LNCaP clone FGC (cell line): ENCODE data around the gene DENND10.
"Not testable (repeated sequence)": the region's sequence is repeated elsewhere in the genome, so short reads cannot be mapped to it uniquely, and the experiment has no call there.

ENCODE experiments used
- DNase-seq: peaks from one replicate; pipeline ENCODE4 v3.0.0-alpha.2; 2011; ENCODE audit warnings: low read depth
- H3K4me3 ChIP-seq: 2 replicates; pipeline ENCODE4 v1.5.1; 2011; ENCODE audit warnings: mild to moderate bottlenecking, low read depth, low read length, control low read depth
- CTCF ChIP-seq: IDR thresholded peaks from 2 replicates; pipeline ENCODE4 v1.5.1; 2012; ENCODE audit warnings: mild to moderate bottlenecking; ENCODE audit not compliant: control insufficient read depth, insufficient read depth; ENCODE audit errors: extremely low read depth

The DENND10 gene

GRCh38 chr10:119143657-119144056 is 39.7 kb downstream of the DENND10 start:
- no peak for TF ChIP-seq CTCF
- H3K4me3 ChIP-seq: no peak overlapping the region
- DNase-seq: no peak

- no peak for DNase-seq
- TF ChIP-seq CTCF: no peak
- H3K4me3 ChIP-seq: no peak overlapping the region
Measured at GRCh38 chr10:119149157-119149556, 45.2 kb downstream of the DENND10 start.

- TF ChIP-seq CTCF: peak; percentile 3; the same call in 1 of the 2 replicates
- no peak for DNase-seq
- no peak overlapping the region for H3K4me3 ChIP-seq
Measured at GRCh38 chr10:119149729-119150128, 45.8 kb downstream of the DENND10 start.

GRCh38 chr10:119151601-119152000 is 47.7 kb downstream of the DENND10 start:
- not testable (repeated sequence) for DNase-seq, H3K4me3 ChIP-seq

GRCh38 chr10:119153041-119153440 is 49.1 kb downstream of the DENND10 start:
- H3K4me3 ChIP-seq: no peak overlapping the region
- DNase-seq: no peak
- TF ChIP-seq CTCF: no peak

- no peak overlapping the region for H3K4me3 ChIP-seq
- no peak for TF ChIP-seq CTCF
- no peak for DNase-seq
Measured at GRCh38 chr10:119153661-119154060, 49.7 kb downstream of the DENND10 start.

- no peak overlapping the region for H3K4me3 ChIP-seq
- no peak for DNase-seq
- TF ChIP-seq CTCF: no peak
Measured at GRCh38 chr10:119159332-119159731, 55.4 kb downstream of the DENND10 start.
